ENCODE measurements around the gene ROBO1.
"Not testable (repeated sequence)": the region's sequence is repeated elsewhere in the genome, so short reads cannot be mapped to it uniquely, and the experiment has no call there.

ROBO1 gene

DNA sequence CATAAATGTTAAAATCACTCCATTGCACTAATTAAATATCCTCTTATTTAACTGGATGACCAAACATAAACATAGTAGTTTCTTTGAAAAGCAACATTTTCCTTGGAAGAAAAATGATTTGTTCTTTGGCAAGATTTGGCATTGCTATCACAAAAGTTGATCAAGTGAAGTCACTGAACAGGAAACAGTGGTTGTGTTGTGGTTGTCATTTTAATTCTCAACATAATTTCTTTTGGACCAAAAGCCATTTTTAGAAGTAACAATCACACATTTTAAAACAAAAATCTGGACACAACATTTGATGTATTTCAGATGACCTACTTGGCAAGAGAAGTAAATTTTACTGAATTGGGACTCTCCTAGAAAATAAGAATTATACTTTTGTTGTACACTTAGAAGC, 872.3 kb downstream of the ROBO1 start:
- no peak for DNase-seq

DNA sequence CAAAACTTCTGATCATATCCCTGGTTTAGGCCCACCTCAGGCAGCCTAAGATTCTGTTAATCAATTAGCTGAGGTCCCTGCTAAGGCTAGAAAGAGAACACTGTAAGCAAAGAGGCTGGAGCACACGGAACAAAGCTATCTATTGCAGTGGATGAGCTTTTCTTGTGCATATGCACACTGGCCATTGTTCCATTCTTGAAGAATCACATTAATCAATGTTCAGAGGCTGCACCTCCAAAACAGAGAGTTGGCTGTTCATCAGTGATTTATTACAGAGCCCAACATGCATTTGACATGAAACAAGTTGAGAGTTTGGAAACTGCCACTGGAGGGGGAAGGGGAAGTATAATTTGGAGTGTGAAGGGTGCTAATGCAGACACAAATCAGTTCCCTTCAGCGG, 873.0 kb downstream of the ROBO1 start:
- DNase-seq: no peak

DNA sequence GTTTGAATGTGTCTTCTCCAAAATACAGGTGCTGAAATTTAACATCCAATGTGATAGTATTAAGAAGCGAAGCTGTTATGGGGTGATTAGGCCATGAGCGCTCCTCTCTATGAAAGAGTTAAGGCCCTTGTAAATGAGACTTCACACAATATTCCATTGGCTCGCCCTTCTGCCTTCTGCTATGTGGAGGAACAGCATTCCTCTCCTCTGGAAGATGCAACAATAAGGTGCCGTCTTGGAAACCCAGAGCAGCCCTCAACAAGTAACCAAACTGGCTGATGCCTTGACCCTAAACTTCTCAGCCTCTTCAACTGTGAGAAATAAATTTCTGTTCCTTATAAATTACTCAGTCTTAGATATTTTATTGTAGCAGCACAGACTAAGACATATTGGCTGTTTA, 874.6 kb downstream of the ROBO1 start:
- no peak for DNase-seq

DNA sequence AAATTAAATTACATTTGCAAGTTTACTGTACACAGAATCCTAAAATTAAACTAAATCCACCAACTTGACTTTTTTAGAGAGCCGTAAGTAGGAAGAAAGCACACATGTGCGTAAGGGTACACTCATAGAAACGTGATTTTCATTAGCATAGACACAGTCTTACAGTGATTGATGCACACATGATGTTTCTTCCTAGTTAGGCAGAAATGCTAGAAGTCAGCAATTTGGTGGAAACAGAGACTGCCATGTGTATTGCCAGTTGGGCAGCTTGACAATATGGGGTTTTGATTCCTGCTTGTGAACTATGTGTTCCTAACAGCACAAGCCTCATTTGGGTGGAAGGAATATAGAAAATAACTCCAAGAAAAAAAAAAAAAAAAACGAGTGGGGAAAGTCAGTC, 878.5 kb downstream of the ROBO1 start:
- no peak for DNase-seq

DNA sequence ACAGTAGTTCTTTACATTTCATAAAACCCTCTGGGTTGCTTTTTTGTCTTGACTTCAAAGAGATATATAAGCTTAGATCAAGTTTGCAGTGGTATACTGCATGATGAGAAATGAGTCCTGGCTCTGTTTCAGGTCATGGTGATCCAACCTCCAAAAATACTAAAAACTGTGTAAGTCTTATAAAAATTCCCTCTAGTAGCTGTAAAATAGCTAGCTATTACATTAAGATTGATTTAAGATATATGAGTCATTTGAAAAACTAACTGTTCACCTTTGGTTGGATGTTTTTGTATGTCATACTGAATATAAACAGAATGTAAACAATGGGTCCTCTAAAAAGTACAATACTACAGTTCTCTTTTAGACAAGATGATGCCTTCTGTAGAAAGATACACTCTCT, 879.2 kb downstream of the ROBO1 start:
- DNase-seq: no peak

DNA sequence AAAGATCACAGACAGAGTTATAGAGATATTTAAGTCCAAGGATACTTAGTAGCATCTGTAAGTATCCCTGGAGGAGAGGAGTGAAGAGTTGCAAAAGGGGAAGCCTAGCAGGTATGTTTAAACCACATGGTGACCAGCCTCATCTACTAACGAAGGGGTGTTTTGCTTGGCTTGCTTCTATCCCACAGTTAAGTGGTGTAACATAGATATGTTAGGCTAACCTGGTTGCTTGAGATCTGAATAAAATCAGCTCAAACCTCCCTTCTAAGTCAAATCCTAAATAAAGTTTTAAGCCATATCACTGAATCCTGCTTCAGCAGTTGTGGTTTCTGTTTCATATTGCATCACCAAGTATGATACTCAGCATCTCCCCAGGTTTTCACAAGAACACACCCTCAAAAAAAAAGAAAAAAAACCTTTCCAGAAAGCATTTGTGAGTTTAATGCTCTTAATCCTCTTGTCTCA, 880.2 kb downstream of the ROBO1 start:
- DNase-seq: no peak

DNA sequence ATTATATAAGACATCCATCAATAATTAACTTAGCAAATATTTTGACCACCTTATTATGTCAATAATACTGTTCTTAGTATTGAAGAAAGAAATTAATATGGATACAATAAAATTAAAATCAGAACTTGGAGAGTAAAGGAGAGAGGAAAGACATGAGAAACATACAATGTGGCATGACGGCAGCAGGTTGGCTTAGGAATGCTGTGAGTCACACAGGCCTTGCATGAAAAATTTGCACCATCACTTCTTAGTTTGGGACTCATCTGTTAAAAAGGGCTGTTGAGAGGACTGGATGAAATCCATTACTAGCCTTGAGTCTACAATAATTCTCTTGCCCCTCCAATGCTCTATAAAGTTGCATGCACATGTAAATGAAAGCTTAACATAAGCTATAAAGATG, 880.8 kb downstream of the ROBO1 start:
- no peak for DNase-seq

DNA sequence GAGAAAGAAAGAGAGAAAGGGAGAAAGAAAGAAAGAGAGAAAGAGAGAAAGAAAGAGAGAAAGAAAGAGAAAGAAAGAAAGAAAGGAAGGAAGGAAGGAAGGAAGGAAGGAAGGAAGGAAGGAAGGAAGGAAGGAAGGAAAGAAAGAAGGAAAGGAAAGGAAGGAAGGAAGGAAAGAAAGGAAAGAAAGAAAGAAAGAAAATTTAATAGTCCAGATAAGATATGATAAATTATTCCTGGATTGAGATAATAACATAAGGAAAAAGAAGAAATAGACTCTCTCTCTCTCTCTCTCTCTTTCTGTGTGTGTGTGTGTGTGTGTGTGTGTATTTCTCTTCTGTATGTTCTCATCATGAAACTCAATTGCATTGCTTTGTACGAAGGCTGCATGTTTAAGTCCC, 883.2 kb downstream of the ROBO1 start:
- not testable (repeated sequence) for DNase-seq

DNA sequence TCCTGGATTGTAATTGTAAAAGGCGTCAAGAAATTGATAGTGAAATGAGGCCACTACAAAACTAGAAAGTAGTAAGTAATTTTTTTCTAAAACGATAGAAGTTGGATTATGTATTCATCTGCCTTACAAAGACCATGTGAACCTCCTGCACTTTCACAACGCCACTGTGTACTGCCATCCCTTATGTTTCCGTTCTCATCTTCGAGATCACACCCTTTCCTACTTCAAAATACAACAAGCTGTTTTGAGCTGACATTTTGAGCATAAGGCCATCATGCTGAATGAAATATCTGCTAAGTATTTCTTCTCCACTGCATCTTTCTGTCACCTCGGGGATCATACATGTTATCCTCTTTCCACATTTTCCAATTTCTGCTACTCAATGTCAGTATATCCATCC, 885.5 kb downstream of the ROBO1 start:
- DNase-seq: no peak

DNA sequence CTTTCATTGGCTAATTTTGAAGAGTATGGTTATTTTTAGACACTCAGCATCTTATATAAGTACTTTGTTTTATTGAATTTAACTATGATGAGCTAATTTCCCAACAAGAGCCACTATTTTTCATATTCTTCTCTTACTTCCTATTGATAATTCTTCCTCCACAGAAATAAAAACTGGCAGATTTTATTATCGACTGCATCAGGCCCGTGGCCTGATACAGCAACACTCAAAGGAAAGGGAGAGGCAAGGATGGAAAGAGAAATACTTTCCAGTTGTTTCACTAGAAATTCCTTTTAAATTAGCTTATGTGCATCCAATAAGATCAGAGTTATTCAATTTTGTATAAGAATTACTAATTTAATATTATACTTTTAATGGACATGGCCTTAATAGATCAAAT, 886.3 kb downstream of the ROBO1 start:
- no peak for DNase-seq

DNA sequence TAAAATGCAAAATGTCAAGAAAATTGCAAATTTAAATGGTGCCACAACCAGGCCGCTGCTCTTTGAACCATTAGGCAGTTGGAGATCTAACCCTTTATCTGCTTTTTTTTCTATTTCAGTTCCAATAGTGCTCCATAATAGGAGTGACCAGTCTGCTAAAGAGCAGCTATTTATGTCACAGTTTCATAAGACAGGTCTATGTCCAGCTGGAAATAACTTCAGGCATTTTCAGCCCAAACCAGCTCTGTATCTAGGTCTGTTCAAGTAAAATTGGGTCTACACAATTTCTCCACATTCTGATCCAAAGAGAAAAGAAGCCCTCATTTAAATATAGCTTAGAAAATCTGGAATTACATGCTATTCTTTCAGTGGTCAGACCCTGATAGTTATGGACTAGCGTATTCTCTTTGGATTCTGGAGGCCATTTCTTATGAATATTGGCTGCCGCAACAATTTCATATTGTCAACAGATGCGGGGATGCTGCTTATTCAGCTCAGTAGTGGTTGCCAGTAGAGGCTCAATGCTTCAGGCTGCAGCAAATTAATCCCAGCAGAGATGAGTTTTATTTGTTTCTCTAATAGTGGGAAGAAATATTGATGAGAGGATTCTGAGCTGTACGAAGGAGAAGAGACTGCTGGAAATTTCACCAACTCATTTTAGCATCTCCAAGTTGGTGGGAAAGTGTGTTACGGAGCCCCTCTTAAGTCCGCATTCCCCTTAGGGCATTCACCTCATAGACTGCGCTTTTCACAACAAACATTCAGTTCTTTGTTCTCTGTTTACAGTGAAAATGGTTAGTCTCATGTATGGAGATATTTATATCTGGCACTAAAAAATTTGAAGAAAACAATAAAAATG, 887.0 kb downstream of the ROBO1 start:
- no peak for DNase-seq

DNA sequence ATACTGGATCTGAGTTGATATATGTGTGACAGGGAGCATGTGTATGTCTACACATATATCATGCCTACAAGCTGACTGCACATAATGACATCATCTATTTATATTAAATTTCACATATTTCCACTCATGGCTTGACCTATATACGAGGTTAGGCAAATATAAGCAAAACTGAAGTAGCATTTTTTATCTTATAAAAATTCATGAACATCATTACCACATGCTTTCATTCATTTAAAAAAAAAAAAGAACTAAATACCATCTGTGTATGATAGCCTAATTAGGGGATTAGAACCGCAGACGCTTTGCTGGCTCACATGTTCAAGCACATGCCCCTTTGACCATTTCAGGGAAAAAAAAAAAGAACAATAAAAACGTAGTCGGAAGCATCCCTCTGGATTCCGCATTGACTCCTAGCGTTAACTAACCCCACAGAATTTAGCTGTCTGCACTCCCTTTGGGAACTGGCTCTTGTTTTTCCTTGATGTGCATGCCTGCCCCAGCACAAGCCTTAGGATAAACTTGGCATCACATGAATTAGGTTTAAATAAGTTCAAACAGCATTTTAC, 888.4 kb downstream of the ROBO1 start:
- DNase-seq: no peak

DNA sequence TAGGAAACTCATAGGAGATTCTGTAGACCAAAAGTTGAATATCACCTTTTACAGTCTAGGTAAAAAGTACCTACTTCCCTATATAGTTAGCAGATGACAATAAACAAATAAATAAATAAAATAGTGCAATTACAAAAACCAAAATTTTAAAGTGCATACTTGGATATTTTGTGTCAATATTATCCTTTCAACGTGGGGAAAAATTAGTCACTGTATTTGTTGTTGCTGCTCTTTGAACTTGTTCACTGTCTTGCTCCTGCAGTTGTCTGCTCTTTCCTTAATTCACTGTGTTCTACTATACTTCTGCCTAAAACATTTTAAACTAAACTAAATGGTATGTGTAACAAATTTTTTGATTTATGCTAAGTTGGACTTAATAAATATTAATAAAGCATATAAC, 889.0 kb downstream of the ROBO1 start:
- no peak for DNase-seq

DNA sequence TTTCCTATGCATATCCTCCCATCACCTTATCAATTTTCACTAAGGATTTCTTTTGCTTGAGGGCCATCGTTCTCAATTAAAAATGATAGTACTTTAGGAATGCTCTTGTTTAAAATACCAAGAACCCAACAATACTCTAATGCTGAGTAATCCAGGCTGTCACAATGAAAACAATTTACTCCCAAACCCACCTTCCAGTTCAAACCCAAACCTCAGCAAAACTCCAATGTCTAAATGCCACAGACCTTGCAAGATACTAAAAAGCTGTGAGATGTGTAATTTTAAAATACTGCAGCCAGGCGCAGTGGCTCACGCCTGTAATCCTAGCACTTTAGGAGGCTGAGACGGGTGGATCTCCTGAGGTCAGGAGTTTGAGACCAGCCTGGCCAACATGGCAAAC, 889.8 kb downstream of the ROBO1 start:
- no peak for DNase-seq

DNA sequence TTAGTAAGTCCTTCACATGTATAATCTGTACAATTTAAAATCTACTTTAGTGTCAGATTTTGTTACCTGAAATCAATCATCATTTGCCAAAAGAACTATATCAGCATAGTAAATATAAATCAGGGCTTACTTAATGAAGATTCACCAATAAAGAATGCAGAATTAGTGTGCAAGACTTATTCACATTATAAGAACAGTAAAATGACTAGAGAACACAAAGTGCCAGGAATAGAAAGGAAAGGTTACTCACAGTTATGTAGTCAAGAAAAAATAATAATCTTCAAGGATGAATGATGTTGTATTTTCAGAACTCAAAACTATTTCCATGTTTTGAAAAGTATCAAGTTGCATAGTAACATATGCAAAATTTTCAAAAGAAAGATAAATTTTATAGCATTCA, 891.9 kb downstream of the ROBO1 start:
- no peak for DNase-seq

DNA sequence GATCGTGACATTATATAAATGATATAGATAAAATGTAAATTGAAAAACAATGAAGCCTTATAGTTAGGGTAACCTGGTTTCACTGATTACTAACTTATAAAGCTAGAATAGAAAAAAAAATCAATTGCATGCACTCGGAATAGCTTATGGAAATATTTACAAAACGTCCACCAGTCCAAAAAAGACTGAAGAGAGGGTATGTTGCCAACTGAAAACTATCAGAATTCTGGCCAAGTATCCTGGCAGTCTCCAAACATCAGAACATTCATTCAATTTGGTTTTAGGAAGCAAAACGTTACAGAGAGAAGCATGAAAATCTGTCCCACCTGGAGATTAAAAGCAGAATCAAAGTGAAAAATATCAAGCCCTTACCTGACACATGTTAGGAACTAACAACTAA, 892.4 kb downstream of the ROBO1 start:
- peak; percentile 7 for DNase-seq

DNA sequence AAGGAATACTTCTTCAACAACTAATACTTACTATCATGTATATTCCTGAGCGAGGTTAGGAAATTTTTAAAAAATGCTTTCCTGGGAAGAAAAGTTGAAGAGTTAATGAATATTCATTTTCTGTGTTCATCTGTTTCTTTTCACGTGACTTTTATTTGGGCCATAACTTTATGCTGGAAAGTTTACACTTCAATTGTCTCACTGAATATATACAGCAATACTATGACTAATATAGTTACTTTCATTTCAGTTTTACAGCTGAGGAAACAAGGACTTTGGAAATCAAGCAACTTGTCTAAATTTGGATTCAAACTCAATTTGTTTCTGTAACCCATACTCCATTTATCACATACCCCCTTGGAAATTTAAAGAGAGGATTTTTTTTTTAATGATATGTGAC, 894.2 kb downstream of the ROBO1 start:
- no peak for DNase-seq

DNA sequence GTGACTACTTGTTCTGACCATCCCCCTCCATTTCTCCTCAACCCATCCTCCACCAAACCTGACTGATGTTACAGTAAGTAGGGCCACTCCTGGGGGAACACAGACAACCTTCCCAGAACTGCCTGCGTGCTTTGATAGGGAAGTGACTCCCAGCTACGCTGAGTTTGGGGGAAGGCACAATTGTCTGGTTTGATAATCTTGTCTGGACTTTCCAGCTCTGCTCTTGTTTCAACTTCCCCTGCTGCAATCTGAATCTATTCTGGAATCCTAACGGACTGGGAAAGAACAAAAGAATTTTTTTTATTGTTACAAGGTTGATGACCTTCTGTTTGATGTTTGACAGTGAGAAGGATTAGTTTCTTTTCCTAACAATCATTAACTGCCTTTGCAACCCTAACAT, 895.6 kb downstream of the ROBO1 start:
- DNase-seq: no peak

DNA sequence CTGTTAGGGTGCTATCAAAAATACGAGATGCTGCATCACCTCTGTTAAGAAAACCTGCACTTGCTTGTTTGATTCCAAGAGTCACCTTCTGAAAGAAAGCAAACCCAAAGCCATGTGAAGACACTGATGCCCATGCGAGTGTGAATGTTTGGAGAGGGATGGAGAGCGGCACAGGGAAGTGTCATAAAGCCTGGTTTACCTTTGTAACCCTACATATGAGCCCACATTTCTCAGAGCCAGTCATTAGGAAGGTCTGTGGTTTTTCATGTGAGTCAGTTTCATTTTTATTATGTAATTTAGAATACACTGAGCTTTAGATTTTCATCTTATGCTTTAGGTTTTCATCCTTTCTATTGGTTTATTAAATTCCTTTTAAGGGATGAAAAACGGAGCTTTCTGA, 896.8 kb downstream of the ROBO1 start:
- DNase-seq: no peak

DNA sequence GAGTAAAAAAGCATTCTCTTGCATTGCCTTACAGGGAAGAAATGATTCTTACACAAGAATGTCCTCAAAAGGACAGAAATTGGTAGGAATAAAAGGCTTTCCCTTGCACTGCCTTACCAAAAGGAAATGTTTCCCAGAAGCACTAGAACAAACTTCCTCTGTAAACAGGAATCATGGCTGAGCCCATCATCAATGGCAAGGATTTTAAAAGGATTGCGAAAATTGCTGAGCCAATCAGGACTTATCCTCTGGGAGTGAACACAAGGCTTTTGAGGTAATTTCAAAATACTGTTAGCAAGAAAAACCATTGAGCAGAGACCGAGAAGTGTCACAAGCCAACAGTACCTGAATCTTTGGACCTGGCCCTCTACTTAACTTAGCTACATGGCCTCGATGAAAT, 897.3 kb downstream of the ROBO1 start:
- DNase-seq: no peak

DNA sequence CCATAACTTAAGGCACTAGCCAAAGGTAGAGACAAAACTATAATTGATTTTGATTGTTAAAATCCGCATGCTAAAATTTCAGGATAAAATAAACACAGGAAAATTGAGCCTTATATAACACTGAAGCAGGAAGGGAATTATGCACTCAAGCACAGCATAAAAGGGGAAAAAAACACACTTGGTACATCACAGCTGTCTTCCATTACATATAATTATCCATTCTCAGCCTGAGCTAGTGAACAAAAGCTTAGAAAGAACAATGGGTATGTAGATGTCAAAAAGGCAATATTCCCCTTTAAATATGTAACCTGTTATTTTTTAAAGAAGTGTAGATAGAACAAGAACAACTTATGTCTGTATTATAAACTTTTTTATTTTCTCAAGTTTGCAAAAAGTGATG, 899.2 kb downstream of the ROBO1 start:
- DNase-seq: no peak

DNA sequence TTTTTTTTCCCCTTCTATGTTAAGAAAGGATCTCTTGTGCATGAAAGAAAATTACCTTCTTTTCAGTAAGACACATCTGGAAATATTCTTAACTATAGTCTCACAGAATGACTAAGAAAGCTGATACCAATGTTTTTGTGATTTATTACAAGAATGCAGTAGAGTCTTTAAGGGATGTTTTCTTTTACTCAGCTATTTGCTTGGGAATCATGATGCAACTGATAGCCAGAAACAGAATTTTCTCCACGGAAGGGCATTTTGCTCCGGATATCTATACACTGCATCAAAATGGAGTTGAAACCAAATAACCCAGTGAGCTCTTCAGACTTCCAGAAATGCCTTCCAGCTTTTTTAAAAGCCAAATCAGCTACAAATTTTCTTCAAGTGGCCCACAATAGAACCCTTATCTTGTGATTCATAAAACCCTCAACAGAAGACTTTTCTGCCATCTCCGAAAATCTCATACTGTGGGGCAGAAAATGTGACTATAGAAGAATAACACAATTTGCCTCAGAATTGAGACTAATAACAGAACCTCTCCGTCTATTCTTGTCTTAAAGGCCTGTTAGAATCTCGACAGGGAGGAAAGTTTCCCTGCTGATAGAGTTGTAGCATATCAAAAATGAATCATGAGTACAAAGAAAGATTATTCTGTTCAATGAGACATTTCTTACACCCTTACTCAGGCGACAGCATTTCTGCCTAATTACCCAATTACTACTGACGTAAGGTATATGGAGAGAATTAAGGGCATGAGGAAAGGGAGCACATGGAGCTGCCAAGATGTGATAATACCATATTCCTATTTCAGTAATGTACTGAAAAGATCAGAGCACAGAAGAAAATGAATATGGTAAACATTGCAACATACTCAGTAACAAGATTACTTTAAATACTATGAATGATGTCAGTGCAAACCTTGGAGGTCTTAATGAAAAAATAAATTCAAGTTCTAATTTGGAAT, 900.1 kb downstream of the ROBO1 start:
- DNase-seq: peak; percentile 8

Data from NCI-H446 treated with DMSO at 0.1 percent for 48 hours (cell line).